ELF-1 (cell line): ENCODE data around the gene CEMIP2.

Experiments
- DNase-seq: peaks from one replicate; pipeline ENCODE4 v3.0.0-alpha.2; 2016; ENCODE audit warnings: low read depth, low spot score

The CEMIP2 gene

GRCh38 chr9:71746758-71747125 is 21.6 kb downstream of the CEMIP2 start:
- no peak for DNase-seq

- no peak for DNase-seq
Observed at GRCh38 chr9:71746023-71746757, 22.1 kb downstream of the CEMIP2 start.

- DNase-seq = peak; percentile 47
Observed at GRCh38 chr9:71744754-71745521, 23.4 kb downstream of the CEMIP2 start.

- DNase-seq = no peak
Observed at GRCh38 chr9:71743882-71744281, 24.4 kb downstream of the CEMIP2 start.

- DNase-seq = no peak
Observed at GRCh38 chr9:71743217-71743705, 25.1 kb downstream of the CEMIP2 start.

- no peak for DNase-seq
Observed at GRCh38 chr9:71742703-71743102, 25.6 kb downstream of the CEMIP2 start.

GRCh38 chr9:71741926-71742648 is 26.2 kb downstream of the CEMIP2 start:
- no peak for DNase-seq

GRCh38 chr9:71740199-71740598 is 28.1 kb downstream of the CEMIP2 start:
- DNase-seq = no peak

- DNase-seq = no peak
Observed at GRCh38 chr9:71737455-71737854, 30.9 kb downstream of the CEMIP2 start.

GRCh38 chr9:71736236-71736635 is 32.1 kb downstream of the CEMIP2 start:
- DNase-seq = no peak

GRCh38 chr9:71734950-71735349 is 33.4 kb downstream of the CEMIP2 start:
- no peak for DNase-seq

- DNase-seq = no peak
Observed at GRCh38 chr9:71733176-71733575, 35.1 kb downstream of the CEMIP2 start.

- DNase-seq = no peak
Observed at GRCh38 chr9:71729816-71730526, 38.3 kb downstream of the CEMIP2 start.

- no peak for DNase-seq
Observed at GRCh38 chr9:71726723-71727122, 41.6 kb downstream of the CEMIP2 start.

GRCh38 chr9:71725590-71726338 is 42.5 kb downstream of the CEMIP2 start:
- no peak for DNase-seq

- DNase-seq = no peak
Observed at GRCh38 chr9:71721855-71722254, 46.5 kb downstream of the CEMIP2 start.

GRCh38 chr9:71719562-71719961 is 48.8 kb downstream of the CEMIP2 start:
- DNase-seq = no peak

GRCh38 chr9:71719088-71719487 is 49.2 kb downstream of the CEMIP2 start:
- DNase-seq = no peak

GRCh38 chr9:71716138-71716909 is 52.0 kb downstream of the CEMIP2 start:
- no peak for DNase-seq

- no peak for DNase-seq
Observed at GRCh38 chr9:71710856-71711255, 57.5 kb downstream of the CEMIP2 start.
